Measurements from ENCODE around the gene AFF3. TPM values are rescaled to one million over a fixed set of nuclear protein-coding genes. Genes with fewer than 3 reads are reported as not detected.

The AFF3 gene
- total RNA-seq, 6 experiments from 2014 or later = 1.3 to 7.3 (median 6.4) TPM

DNA sequence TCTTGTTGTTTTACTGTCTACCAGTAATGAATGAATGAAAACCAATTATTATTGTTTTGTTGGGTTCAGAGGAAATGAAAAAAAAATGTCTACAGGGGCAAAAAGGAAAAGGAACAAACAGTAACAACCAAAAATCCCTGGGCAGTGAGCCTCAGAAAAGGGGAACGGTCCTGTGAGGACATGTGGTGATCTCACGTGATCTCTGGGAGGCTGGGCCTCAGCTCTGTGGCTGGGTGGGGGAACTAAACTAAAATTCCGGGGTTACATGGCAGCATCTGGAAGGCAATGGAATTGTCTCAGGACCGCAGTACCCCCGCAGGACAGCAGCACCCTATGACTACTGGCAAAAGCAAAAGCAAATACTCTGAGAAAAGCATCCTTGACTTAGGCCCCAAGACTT lies 80.1 kb downstream of the AFF3 start:
- Histone ChIP-seq H3K9me3 (no peaks in the 10 kb centered on the region), H3K27ac (no peak overlapping the region), H3K36me3 (no peaks in the 10 kb centered on the region), H3K4me1 (peaks cover 0 to 18% (median 2%) of the 10 kb centered on the region in 4 donors), H3K4me3 (no peak overlapping the region), H3K27me3 (no peaks in the 10 kb centered on the region)
- intact Hi-C loops (cut with DNase I) = no loop called here
- DNase-seq (no peak), ATAC-seq (no peak)
- 93% methylated on average over 3 of the region's 5 CpGs for WGBS (ENCODE audit: insufficient coverage, low coverage, low lambda C conversion rate, missing lambda C conversion rate)
- TF ChIP-seq, protein P1, sequence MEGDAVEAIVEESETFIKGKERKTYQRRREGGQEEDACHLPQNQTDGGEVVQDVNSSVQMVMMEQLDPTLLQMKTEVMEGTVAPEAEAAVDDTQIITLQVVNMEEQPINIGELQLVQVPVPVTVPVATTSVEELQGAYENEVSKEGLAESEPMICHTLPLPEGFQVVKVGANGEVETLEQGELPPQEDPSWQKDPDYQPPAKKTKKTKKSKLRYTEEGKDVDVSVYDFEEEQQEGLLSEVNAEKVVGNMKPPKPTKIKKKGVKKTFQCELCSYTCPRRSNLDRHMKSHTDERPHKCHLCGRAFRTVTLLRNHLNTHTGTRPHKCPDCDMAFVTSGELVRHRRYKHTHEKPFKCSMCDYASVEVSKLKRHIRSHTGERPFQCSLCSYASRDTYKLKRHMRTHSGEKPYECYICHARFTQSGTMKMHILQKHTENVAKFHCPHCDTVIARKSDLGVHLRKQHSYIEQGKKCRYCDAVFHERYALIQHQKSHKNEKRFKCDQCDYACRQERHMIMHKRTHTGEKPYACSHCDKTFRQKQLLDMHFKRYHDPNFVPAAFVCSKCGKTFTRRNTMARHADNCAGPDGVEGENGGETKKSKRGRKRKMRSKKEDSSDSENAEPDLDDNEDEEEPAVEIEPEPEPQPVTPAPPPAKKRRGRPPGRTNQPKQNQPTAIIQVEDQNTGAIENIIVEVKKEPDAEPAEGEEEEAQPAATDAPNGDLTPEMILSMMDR (IDR thresholded peaks at IDR 0.05) = no peak
- TF ChIP-seq POLR2A (IDR thresholded peaks at IDR 0.05) = no peak

DNA sequence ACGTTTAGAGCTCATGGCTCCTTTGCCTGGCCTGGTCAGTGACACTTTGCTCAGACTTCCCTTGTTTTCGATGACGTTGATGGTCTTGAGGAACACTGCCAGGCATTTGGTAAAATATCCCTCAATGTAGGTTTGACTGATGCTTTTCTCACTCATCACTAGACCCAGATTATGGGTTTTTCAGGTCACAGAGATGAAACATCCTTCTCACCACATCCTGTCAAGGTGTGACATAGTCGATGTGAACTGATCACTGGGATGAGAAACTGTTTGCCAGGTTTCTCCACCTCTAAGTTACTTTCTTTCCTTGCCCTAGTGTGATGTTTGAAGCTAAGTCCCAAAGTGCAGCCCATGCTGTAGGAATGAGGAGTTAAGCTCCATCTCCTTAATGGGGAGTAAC lies 81.5 kb downstream of the AFF3 start:
- H3K27me3 ChIP-seq = no peaks in the 10 kb centered on the region
- no peaks in the 10 kb centered on the region for H3K9me3 ChIP-seq
- no peak overlapping the region for H3K27ac ChIP-seq
- 67% methylated on average over 4 of the region's 4 CpGs for WGBS (ENCODE audit: insufficient coverage, low coverage, low lambda C conversion rate, missing lambda C conversion rate)
- DNase-seq (no peak), ATAC-seq (no peak)
- TF ChIP-seq, protein P1 (IDR thresholded peaks at IDR 0.05) = no peak
- no peak for TF ChIP-seq POLR2A (IDR thresholded peaks at IDR 0.05)
- intact Hi-C loops (cut with DNase I) = no loop called here
- peaks cover 0 to 4% (median 2%) of the 10 kb centered on the region in 4 donors for H3K4me1 ChIP-seq
- H3K36me3 ChIP-seq = no peaks in the 10 kb centered on the region
- no peak overlapping the region for H3K4me3 ChIP-seq

DNA sequence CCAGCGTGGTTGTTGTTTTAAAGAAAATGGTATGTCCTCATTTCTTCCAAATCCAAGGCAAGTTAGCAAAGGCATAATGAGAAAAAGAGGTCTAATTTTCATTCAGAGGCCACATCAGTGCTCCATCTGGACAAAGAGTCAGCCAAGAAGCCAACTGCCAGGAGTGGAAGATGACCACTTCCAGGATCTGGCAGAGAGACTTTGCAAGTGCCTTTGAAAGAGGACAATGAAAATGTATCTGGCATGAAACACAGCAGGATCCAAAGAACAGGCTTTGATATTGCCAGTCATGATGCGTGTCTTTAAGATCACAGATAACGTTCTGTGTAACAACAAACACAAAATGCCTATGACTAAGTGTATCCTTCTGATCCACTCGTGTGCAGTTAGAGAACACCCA lies 82.8 kb downstream of the AFF3 start:
- ATAC-seq (no peak), DNase-seq (no peak)
- TF ChIP-seq, protein P1 (IDR thresholded peaks at IDR 0.05) = no peak
- TF ChIP-seq POLR2A (IDR thresholded peaks at IDR 0.05) = no peak
- WGBS (ENCODE audit: insufficient coverage, low coverage, low lambda C conversion rate, missing lambda C conversion rate) = 96% methylated on average over 2 of the region's 4 CpGs
- Histone ChIP-seq H3K36me3 (no peaks in the 10 kb centered on the region), H3K27ac (no peak overlapping the region), H3K27me3 (no peaks in the 10 kb centered on the region), H3K4me1 (no peaks in the 10 kb centered on the region), H3K9me3 (no peaks in the 10 kb centered on the region), H3K4me3 (no peak overlapping the region)
- intact Hi-C loops (cut with DNase I) = no loop called here

DNA sequence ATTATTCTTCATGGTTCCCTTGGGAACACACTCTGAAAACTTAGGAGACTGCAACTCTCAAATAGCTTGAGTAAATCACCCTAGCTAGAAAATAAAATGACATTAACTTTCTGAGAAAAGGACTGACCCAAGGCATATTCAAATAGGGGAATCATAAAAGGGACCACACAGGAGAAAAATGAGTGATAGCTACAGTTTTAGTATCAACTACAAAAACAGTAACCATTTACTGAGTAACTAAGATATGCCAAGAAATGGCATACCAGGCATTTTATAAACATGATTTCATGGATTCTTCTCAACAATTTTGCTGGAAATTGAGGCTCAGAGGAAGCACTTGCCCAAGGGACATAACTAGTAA lies 84.5 kb downstream of the AFF3 start:
- ATAC-seq = no peak
- DNase-seq = no peak

More for the DNA sequence above, 84.5 kb downstream of the AFF3 start:
- Histone ChIP-seq H3K36me3 (no peaks in the 10 kb centered on the region), H3K9me3 (no peaks in the 10 kb centered on the region), H3K4me1 (no peaks in the 10 kb centered on the region), H3K27me3 (no peaks in the 10 kb centered on the region), H3K27ac (no peak overlapping the region), H3K4me3 (no peak overlapping the region)
- TF ChIP-seq POLR2A (IDR thresholded peaks at IDR 0.05) = no peak
- TF ChIP-seq, protein P1 (IDR thresholded peaks at IDR 0.05) = no peak
- intact Hi-C loops (cut with DNase I) = no loop called here

Data from right lobe of liver (tissue), 6 donors.